ENCODE measurements around the gene AUTS2.

The AUTS2 gene

GRCh38 chr7:69799048-69799697 is 200.9 kb downstream of the AUTS2 start:
- DNase-seq, result no peak

- no peak for DNase-seq
Observed at GRCh38 chr7:69799990-69800389, 201.7 kb downstream of the AUTS2 start.

GRCh38 chr7:69800495-69800894 is 202.2 kb downstream of the AUTS2 start:
- no peak for DNase-seq

- no peak for DNase-seq
Observed at GRCh38 chr7:69801729-69802682, 203.7 kb downstream of the AUTS2 start.

- DNase-seq, result no peak
Observed at GRCh38 chr7:69803699-69804516, 205.6 kb downstream of the AUTS2 start.

GRCh38 chr7:69804962-69805361 is 206.7 kb downstream of the AUTS2 start:
- DNase-seq, result no peak

GRCh38 chr7:69808391-69808790 is 210.1 kb downstream of the AUTS2 start:
- DNase-seq, result no peak

- no peak for DNase-seq
Observed at GRCh38 chr7:69811476-69812308, 213.4 kb downstream of the AUTS2 start.

GRCh38 chr7:69812756-69813155 is 214.5 kb downstream of the AUTS2 start:
- DNase-seq, result no peak

GRCh38 chr7:69813637-69814240 is 215.5 kb downstream of the AUTS2 start:
- no peak for DNase-seq

GRCh38 chr7:69814421-69814962 is 216.2 kb downstream of the AUTS2 start:
- DNase-seq, result no peak

GRCh38 chr7:69816501-69816900 is 218.2 kb downstream of the AUTS2 start:
- no peak for DNase-seq

GRCh38 chr7:69817121-69817520 is 218.8 kb downstream of the AUTS2 start:
- DNase-seq, result no peak

- DNase-seq, result no peak
Observed at GRCh38 chr7:69817841-69818635, 219.8 kb downstream of the AUTS2 start.

GRCh38 chr7:69818636-69819332 is 220.5 kb downstream of the AUTS2 start:
- no peak for DNase-seq

- no peak for DNase-seq
Observed at GRCh38 chr7:69819333-69819705, 221.0 kb downstream of the AUTS2 start.

GRCh38 chr7:69820479-69821192 is 222.4 kb downstream of the AUTS2 start:
- DNase-seq, result no peak

GRCh38 chr7:69822386-69822785 is 224.1 kb downstream of the AUTS2 start:
- DNase-seq, result no peak

GRCh38 chr7:69823151-69823744 is 225.0 kb downstream of the AUTS2 start:
- DNase-seq, result no peak

All from CD4-positive, alpha-beta T cell treated with Interleukin-1 beta for 1 hour (primary cell).